Measurements from ENCODE around the gene MYLK4. TPM values are rescaled to one million over a fixed set of nuclear protein-coding genes. Genes with fewer than 3 reads are reported as not detected.

MYLK4 gene
- total and polyA plus RNA-seq, 2 of the 13 experiments (the other 11 are each of a cell fraction or from before 2014, with no cell fraction given), result 0.26 to 0.29 TPM

DNA sequence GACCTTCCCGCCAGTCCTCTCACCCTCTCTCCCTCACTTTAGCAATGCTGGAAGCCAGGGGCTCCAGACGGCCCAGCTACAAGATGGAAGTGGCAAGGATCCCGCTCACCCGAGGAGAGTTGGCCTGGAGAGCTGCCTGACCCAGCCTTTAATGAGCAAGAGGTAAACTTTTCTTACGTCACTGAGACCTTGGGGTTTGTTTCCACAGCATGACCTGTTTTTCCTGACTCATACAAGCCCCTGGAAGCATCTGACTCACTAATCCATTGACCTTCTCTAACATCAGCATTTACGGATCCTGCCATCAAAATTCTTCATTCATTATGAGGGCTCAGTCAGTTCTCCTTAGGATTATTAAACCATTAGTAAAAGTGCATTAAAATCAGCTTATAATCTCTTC lies 120.4 kb downstream of the MYLK4 start (continued):
- TF ChIP-seq FOSL2 (CRISPR knock-in tag; IDR thresholded peaks at IDR 0.05), result peak; percentile 94
- no peak for TF ChIP-seq EHMT2 (IDR thresholded peaks at IDR 0.05; ENCODE audit: borderline replicate concordance, low read depth, low read length)
- no peak for TF ChIP-seq WIZ (CRISPR knock-in tag; IDR thresholded peaks at IDR 0.05)
- TF ChIP-seq ZFAT (CRISPR knock-in tag; conservative IDR thresholded peaks at IDR 0.05), result no peak
- TF ChIP-seq, protein P1, sequence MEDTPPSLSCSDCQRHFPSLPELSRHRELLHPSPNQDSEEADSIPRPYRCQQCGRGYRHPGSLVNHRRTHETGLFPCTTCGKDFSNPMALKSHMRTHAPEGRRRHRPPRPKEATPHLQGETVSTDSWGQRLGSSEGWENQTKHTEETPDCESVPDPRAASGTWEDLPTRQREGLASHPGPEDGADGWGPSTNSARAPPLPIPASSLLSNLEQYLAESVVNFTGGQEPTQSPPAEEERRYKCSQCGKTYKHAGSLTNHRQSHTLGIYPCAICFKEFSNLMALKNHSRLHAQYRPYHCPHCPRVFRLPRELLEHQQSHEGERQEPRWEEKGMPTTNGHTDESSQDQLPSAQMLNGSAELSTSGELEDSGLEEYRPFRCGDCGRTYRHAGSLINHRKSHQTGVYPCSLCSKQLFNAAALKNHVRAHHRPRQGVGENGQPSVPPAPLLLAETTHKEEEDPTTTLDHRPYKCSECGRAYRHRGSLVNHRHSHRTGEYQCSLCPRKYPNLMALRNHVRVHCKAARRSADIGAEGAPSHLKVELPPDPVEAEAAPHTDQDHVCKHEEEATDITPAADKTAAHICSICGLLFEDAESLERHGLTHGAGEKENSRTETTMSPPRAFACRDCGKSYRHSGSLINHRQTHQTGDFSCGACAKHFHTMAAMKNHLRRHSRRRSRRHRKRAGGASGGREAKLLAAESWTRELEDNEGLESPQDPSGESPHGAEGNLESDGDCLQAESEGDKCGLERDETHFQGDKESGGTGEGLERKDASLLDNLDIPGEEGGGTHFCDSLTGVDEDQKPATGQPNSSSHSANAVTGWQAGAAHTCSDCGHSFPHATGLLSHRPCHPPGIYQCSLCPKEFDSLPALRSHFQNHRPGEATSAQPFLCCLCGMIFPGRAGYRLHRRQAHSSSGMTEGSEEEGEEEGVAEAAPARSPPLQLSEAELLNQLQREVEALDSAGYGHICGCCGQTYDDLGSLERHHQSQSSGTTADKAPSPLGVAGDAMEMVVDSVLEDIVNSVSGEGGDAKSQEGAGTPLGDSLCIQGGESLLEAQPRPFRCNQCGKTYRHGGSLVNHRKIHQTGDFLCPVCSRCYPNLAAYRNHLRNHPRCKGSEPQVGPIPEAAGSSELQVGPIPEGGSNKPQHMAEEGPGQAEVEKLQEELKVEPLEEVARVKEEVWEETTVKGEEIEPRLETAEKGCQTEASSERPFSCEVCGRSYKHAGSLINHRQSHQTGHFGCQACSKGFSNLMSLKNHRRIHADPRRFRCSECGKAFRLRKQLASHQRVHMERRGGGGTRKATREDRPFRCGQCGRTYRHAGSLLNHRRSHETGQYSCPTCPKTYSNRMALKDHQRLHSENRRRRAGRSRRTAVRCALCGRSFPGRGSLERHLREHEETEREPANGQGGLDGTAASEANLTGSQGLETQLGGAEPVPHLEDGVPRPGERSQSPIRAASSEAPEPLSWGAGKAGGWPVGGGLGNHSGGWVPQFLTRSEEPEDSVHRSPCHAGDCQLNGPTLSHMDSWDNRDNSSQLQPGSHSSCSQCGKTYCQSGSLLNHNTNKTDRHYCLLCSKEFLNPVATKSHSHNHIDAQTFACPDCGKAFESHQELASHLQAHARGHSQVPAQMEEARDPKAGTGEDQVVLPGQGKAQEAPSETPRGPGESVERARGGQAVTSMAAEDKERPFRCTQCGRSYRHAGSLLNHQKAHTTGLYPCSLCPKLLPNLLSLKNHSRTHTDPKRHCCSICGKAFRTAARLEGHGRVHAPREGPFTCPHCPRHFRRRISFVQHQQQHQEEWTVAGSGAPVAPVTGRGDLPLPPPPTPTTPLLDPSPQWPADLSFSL (CRISPR knock-in tag; IDR thresholded peaks at IDR 0.05), result no peak
- TF ChIP-seq KAT8 (CRISPR knock-in tag; IDR thresholded peaks at IDR 0.05), result peak; percentile 39; the same call in 1 of the 2 replicates
- TF ChIP-seq, protein P2, sequence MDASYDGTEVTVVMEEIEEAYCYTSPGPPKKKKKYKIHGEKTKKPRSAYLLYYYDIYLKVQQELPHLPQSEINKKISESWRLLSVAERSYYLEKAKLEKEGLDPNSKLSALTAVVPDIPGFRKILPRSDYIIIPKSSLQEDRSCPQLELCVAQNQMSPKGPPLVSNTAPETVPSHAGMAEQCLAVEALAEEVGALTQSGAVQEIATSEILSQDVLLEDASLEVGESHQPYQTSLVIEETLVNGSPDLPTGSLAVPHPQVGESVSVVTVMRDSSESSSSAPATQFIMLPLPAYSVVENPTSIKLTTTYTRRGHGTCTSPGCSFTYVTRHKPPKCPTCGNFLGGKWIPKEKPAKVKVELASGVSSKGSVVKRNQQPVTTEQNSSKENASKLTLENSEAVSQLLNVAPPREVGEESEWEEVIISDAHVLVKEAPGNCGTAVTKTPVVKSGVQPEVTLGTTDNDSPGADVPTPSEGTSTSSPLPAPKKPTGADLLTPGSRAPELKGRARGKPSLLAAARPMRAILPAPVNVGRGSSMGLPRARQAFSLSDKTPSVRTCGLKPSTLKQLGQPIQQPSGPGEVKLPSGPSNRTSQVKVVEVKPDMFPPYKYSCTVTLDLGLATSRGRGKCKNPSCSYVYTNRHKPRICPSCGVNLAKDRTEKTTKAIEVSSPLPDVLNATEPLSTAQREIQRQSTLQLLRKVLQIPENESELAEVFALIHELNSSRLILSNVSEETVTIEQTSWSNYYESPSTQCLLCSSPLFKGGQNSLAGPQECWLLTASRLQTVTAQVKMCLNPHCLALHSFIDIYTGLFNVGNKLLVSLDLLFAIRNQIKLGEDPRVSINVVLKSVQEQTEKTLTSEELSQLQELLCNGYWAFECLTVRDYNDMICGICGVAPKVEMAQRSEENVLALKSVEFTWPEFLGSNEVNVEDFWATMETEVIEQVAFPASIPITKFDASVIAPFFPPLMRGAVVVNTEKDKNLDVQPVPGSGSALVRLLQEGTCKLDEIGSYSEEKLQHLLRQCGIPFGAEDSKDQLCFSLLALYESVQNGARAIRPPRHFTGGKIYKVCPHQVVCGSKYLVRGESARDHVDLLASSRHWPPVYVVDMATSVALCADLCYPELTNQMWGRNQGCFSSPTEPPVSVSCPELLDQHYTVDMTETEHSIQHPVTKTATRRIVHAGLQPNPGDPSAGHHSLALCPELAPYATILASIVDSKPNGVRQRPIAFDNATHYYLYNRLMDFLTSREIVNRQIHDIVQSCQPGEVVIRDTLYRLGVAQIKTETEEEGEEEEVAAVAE (CRISPR knock-in tag; IDR thresholded peaks at IDR 0.05; ENCODE audit: borderline replicate concordance), result no peak
- TF ChIP-seq KLF9 (CRISPR knock-in tag; IDR thresholded peaks at IDR 0.05; ENCODE audit: low read depth), result no peak
- TF ChIP-seq NR2F2 (IDR thresholded peaks at IDR 0.05; ENCODE audit: borderline replicate concordance, low read depth), result no peak
- TF ChIP-seq, protein P3, sequence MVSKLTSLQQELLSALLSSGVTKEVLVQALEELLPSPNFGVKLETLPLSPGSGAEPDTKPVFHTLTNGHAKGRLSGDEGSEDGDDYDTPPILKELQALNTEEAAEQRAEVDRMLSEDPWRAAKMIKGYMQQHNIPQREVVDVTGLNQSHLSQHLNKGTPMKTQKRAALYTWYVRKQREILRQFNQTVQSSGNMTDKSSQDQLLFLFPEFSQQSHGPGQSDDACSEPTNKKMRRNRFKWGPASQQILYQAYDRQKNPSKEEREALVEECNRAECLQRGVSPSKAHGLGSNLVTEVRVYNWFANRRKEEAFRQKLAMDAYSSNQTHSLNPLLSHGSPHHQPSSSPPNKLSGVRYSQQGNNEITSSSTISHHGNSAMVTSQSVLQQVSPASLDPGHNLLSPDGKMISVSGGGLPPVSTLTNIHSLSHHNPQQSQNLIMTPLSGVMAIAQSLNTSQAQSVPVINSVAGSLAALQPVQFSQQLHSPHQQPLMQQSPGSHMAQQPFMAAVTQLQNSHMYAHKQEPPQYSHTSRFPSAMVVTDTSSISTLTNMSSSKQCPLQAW (CRISPR knock-in tag; IDR thresholded peaks at IDR 0.05), result no peak
- TF ChIP-seq ZNF484 (CRISPR knock-in tag; IDR thresholded peaks at IDR 0.05; ENCODE audit: borderline replicate concordance, low read depth), result no peak
- TF ChIP-seq, protein P4, sequence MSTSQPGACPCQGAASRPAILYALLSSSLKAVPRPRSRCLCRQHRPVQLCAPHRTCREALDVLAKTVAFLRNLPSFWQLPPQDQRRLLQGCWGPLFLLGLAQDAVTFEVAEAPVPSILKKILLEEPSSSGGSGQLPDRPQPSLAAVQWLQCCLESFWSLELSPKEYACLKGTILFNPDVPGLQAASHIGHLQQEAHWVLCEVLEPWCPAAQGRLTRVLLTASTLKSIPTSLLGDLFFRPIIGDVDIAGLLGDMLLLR (CRISPR knock-in tag; IDR thresholded peaks at IDR 0.05), result no peak
- no peak for TF ChIP-seq ATAD3A (CRISPR knock-in tag; IDR thresholded peaks at IDR 0.05)
- peak; percentile 57 for TF ChIP-seq GATAD2A (CRISPR knock-in tag; IDR thresholded peaks at IDR 0.05)
- TF ChIP-seq HNRNPLL (IDR thresholded peaks at IDR 0.05; ENCODE audit: low read depth, low read length, poor library complexity, severe bottlenecking), result no peak
- TF ChIP-seq SMARCC2 (IDR thresholded peaks at IDR 0.05), result no peak
- TF ChIP-seq ZNF577 (CRISPR knock-in tag; IDR thresholded peaks at IDR 0.05; ENCODE audit: borderline replicate concordance, low read depth), result no peak

Data from HepG2 (cell line).